ENCODE data around the gene ACADVL. TPM values are rescaled to one million over a fixed set of nuclear protein-coding genes. Genes with fewer than 3 reads are reported as not detected.

ACADVL gene
- total RNA-seq, 4 donors from 2014 or later: 453 to 742 (median 464) TPM

GRCh38 chr17:7266784-7267183 lies 47.0 kb downstream of the ACADVL start:
- no peak overlapping the region for H3K27ac ChIP-seq
- H3K27me3 ChIP-seq: peaks cover 0 to 61% (median 4%) of the 10 kb centered on the region in 4 donors
- H3K36me3 ChIP-seq: no peaks in the 10 kb centered on the region
- peaks cover 8 to 35% (median 12%) of the 10 kb centered on the region in 3 donors for H3K4me1 ChIP-seq
- 20 to 53% methylated on average over 1 of the region's 1 CpG for WGBS, 2 donors
- no peaks in the 10 kb centered on the region for H3K9me3 ChIP-seq
- TF ChIP-seq POLR2A (IDR thresholded peaks at IDR 0.05): no peak
- TF ChIP-seq, protein P1, sequence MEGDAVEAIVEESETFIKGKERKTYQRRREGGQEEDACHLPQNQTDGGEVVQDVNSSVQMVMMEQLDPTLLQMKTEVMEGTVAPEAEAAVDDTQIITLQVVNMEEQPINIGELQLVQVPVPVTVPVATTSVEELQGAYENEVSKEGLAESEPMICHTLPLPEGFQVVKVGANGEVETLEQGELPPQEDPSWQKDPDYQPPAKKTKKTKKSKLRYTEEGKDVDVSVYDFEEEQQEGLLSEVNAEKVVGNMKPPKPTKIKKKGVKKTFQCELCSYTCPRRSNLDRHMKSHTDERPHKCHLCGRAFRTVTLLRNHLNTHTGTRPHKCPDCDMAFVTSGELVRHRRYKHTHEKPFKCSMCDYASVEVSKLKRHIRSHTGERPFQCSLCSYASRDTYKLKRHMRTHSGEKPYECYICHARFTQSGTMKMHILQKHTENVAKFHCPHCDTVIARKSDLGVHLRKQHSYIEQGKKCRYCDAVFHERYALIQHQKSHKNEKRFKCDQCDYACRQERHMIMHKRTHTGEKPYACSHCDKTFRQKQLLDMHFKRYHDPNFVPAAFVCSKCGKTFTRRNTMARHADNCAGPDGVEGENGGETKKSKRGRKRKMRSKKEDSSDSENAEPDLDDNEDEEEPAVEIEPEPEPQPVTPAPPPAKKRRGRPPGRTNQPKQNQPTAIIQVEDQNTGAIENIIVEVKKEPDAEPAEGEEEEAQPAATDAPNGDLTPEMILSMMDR (IDR thresholded peaks at IDR 0.05): no peak
- intact Hi-C loops (cut with DNase I): no loop called here
- no peak for DNase-seq
- H3K4me3 ChIP-seq: no peak overlapping the region

Small RNA genes within 50 kb of the gene (small RNA-seq; reads per million reads assigned to genes)
- gene AC120057.4: 0 reads per million in 4 donors
- 4.4 to 10.5 (median 7.0) reads per million in 4 donors for gene MIR324
- gene RF00019: 0 reads per million in 4 donors

Other genes with a start within 250 kb of the ACADVL start
- 10 to 100 TPM in 3 of 4 donors, 1 to 10 TPM in 1; 3.8 to 43.5 (median 26.4) TPM for gene ALOX12, start 223.9 kb upstream of the ACADVL start, total RNA-seq
- gene RNASEK, start 207.3 kb upstream of the ACADVL start, total RNA-seq: 100 to 1,000 TPM in 3 of 4 donors, 10 to 100 TPM in 1; 96.1 to 173 (median 137) TPM
- 1 to 10 TPM in 1 of 4 donors, under 1 TPM in 3; 0.15 to 1.9 (median 0.67) TPM for gene BCL6B, start 196.9 kb upstream of the ACADVL start, total RNA-seq
- 1 to 10 TPM; 2.7 to 5.6 (median 3.6) TPM for gene SLC16A13, start 183.9 kb upstream of the ACADVL start, total RNA-seq
- 1 to 10 TPM in 1 of 4 donors, under 1 TPM in 2, not detected in 1; 0.56 to 2.1 (median 0.72) TPM for gene SLC16A11, start 175.8 kb upstream of the ACADVL start, total RNA-seq
- 10 to 100 TPM in 1 of 4 donors, 1 to 10 TPM in 1, under 1 TPM in 2; 0.40 to 10.6 (median 4.0) TPM for gene CLEC10A, start 139.7 kb upstream of the ACADVL start, total RNA-seq
- gene ASGR2, start 105.1 kb upstream of the ACADVL start, total RNA-seq: under 1 TPM in 2 of 4 donors, not detected in 2; 0.50 to 0.95 TPM
- 1 to 10 TPM in 1 of 4 donors, under 1 TPM in 2, not detected in 1; 0.42 to 1.1 (median 0.97) TPM for gene ASGR1, start 40.6 kb upstream of the ACADVL start, total RNA-seq
- 10 to 100 TPM in 1 of 4 donors, 1 to 10 TPM in 3; 2.6 to 13.9 (median 6.0) TPM for gene DLG4, start 102 bp upstream of the ACADVL start, total RNA-seq
- 10 to 100 TPM; 21.4 to 58.0 (median 37.3) TPM for gene DVL2, start 14.6 kb downstream of the ACADVL start, total RNA-seq
- 10 to 100 TPM; 24.7 to 30.6 (median 27.0) TPM for gene PHF23, start 19.5 kb downstream of the ACADVL start, total RNA-seq
- gene GABARAP, start 22.5 kb downstream of the ACADVL start, total RNA-seq: 100 to 1,000 TPM; 172 to 384 (median 197) TPM
- 10 to 100 TPM; 42.0 to 52.1 (median 47.8) TPM for gene CTDNEP1, start 31.8 kb downstream of the ACADVL start, total RNA-seq
- gene ELP5, start 32.3 kb downstream of the ACADVL start, total RNA-seq: 10 to 100 TPM; 14.9 to 21.8 (median 16.6) TPM
- 100 to 1,000 TPM; 172 to 411 (median 208) TPM for gene CLDN7, start 42.5 kb downstream of the ACADVL start, total RNA-seq
- 10 to 100 TPM in 1 of 4 donors, 1 to 10 TPM in 2, under 1 TPM in 1; 0.83 to 21.7 (median 2.5) TPM for gene SLC2A4, start 61.8 kb downstream of the ACADVL start, total RNA-seq
- 1 to 10 TPM in 3 of 4 donors, under 1 TPM in 1; 0.44 to 3.8 (median 2.3) TPM for gene YBX2, start 74.7 kb downstream of the ACADVL start, total RNA-seq
- gene EIF5A, start 87.7 kb downstream of the ACADVL start, total RNA-seq: 100 to 1,000 TPM; 324 to 543 (median 394) TPM
- 10 to 100 TPM; 40.9 to 80.7 (median 70.5) TPM for gene GPS2, start 95.4 kb downstream of the ACADVL start, total RNA-seq
- gene NEURL4, start 109.4 kb downstream of the ACADVL start, total RNA-seq: 10 to 100 TPM in 3 of 4 donors, 1 to 10 TPM in 1; 9.7 to 18.7 (median 14.4) TPM
- gene ACAP1, start 116.6 kb downstream of the ACADVL start, total RNA-seq: 1 to 10 TPM; 3.2 to 5.5 (median 3.8) TPM
- gene KCTD11, start 132.2 kb downstream of the ACADVL start, total RNA-seq: 10 to 100 TPM; 12.6 to 26.6 (median 22.1) TPM
- gene TMEM95, start 135.2 kb downstream of the ACADVL start, total RNA-seq: not detected
- 10 to 100 TPM in 2 of 4 donors, 1 to 10 TPM in 2; 6.2 to 15.2 (median 9.9) TPM for gene TNK1, start 161.2 kb downstream of the ACADVL start, total RNA-seq
- 10 to 100 TPM; 18.6 to 33.5 (median 24.7) TPM for gene PLSCR3, start 174.6 kb downstream of the ACADVL start, total RNA-seq
- 10 to 100 TPM; 27.9 to 88.0 (median 66.7) TPM for gene TMEM256, start 184.2 kb downstream of the ACADVL start, total RNA-seq
- gene NLGN2, start 187.9 kb downstream of the ACADVL start, total RNA-seq: 1 to 10 TPM; 1.4 to 5.3 (median 2.0) TPM
- gene SPEM1, start 200.4 kb downstream of the ACADVL start, total RNA-seq: not detected
- not detected for gene SPEM2, start 205.7 kb downstream of the ACADVL start, total RNA-seq
- gene SPEM3, start 208.9 kb downstream of the ACADVL start, total RNA-seq: not detected
- gene TMEM102, start 215.5 kb downstream of the ACADVL start, total RNA-seq: 10 to 100 TPM; 12.2 to 20.8 (median 16.9) TPM
- gene FGF11, start 219.6 kb downstream of the ACADVL start, total RNA-seq: 10 to 100 TPM in 1 of 4 donors, 1 to 10 TPM in 3; 2.7 to 18.1 (median 6.1) TPM
- 1 to 10 TPM; 2.4 to 7.2 (median 4.6) TPM for gene CHRNB1, start 225.1 kb downstream of the ACADVL start, total RNA-seq

Measured in esophagus squamous epithelium (tissue), 5 donors.